Kidney (tissue), 14 donors: Measurements from ENCODE around the gene RFPL1. TPM values are rescaled to one million over a fixed set of nuclear protein-coding genes. Genes with fewer than 3 reads are reported as not detected.
"Not testable (repeated sequence)": the region's sequence is repeated elsewhere in the genome, so short reads cannot be mapped to it uniquely, and the experiment has no call there.

Source experiments
- DNase-seq, 5 donors: peaks; one replicate each; pipeline ENCODE4 v3.0.0-alpha.2; 2013 to 2020
- FAIRE-seq: peaks from 2 replicates; lab custom pipeline; 2012; peaks lifted over from hg19 to GRCh38; lab: Jason Lieb, UNC
- H3K27ac ChIP-seq, 2 donors: one replicate each; pipeline ENCODE4 v1.7.0; 2013; ENCODE audit warnings: low read depth in 2 of 2, low read length in 2 of 2, inconsistent platforms in 1 of 2
- H3K27me3 ChIP-seq: one replicate; pipeline ENCODE4 v1.7.1; 2013; ENCODE audit warnings: low read length, inconsistent platforms; ENCODE audit not compliant: control insufficient read depth, insufficient read depth
- H3K36me3 ChIP-seq, 3 donors: one replicate each; pipeline versions ENCODE4 v1.7.0 to v1.7.1; 2013; ENCODE audit warnings: low read length in 3 of 3, control low read depth in 1 of 3, inconsistent platforms in 1 of 3; ENCODE audit not compliant: insufficient read depth in 3 of 3, control insufficient read depth in 2 of 3
- H3K4me1 ChIP-seq, 3 donors: one replicate each; pipeline versions ENCODE4 v1.7.0 to v1.7.1; 2013; ENCODE audit warnings: low read length in 3 of 3, inconsistent platforms in 1 of 3, low read depth in 1 of 3; ENCODE audit not compliant: control insufficient read depth in 2 of 3, insufficient read depth in 2 of 3
- H3K4me3 ChIP-seq, 3 donors: one replicate each; pipeline versions ENCODE4 v1.7.0 to v1.8.1; 2013; ENCODE audit warnings: low read length in 3 of 3, control low read depth in 1 of 3, inconsistent platforms in 1 of 3
- H3K9ac ChIP-seq, 3 donors: one replicate each; pipeline versions ENCODE4 v1.7.0 to v1.7.1; 2013; ENCODE audit warnings: low read length in 3 of 3, control low read depth in 1 of 3, inconsistent platforms in 1 of 3
- H3K9me3 ChIP-seq, 3 donors: one replicate each; pipeline versions ENCODE4 v1.7.0 to v1.7.1; 2013; ENCODE audit warnings: low read length in 3 of 3, control low read depth in 1 of 3, inconsistent platforms in 1 of 3; ENCODE audit not compliant: control insufficient read depth in 2 of 3, insufficient read depth in 1 of 3
- CTCF ChIP-seq: IDR thresholded peaks from 3 replicates; pipeline ENCODE4 v1.5.1; 2012; ENCODE audit warnings: mild to moderate bottlenecking, moderate library complexity, borderline replicate concordance; ENCODE audit not compliant: insufficient read depth; ENCODE audit errors: extremely low read depth
- intact Hi-C: fragments of 100-400 bp; cut with DNase I; formaldehyde crosslinking; loops from one replicate; pipeline ENCODE4 v1.11.1; 2022
- polyA plus RNA-seq: library from polyadenylated mRNA; stranded (reverse); fragments of 350-450 nt; fragmentation: Illumina TruSeq; extraction: RNeasy Lipid Tissue Mini Kit (QIAGEN cat#74804); gene quantifications from one replicate; pipeline ENCODE4 v1.2.3, GENCODE V29; 2014; ENCODE audit warnings: low read depth, low replicate concordance; ENCODE audit not compliant: insufficient read depth
- total RNA-seq: library from RNA; stranded (reverse); fragmentation: NEBNext Ultra II Directional; extraction: Animal tissue kit (Norgen Biotek cat#: 25700); gene quantifications from one replicate; pipeline ENCODE4 v1.2.1, GENCODE V29; 2021
- donor health status: control.
- donor health status: control.
- donor health status: control.
- donor health status: control.
- donor health status: control.
- donor health status: DM: yes; HTN: yes; CAD: no.
- donor health status: Normal renal cell carcinoma (clear cell type).

The RFPL1 gene
- total and polyA plus RNA-seq, 2 donors from 2014 or later = not detected

GRCh38 chr22:29484642-29485041 is 46.3 kb downstream of the RFPL1 start:
- no peaks in the 10 kb centered on the region for H3K36me3 ChIP-seq
- no peak overlapping the region for H3K27ac ChIP-seq
- DNase-seq (no peak), FAIRE-seq (no peak)
- TF ChIP-seq CTCF = no peak
- no peak overlapping the region for H3K9ac ChIP-seq
- intact Hi-C loops = no loop called here
- no peaks in the 10 kb centered on the region for H3K9me3 ChIP-seq
- peaks cover 0 to 12% (median 0%) of the 10 kb centered on the region in 3 donors for H3K4me1 ChIP-seq
- H3K4me3 ChIP-seq = no peak overlapping the region
- H3K27me3 ChIP-seq = peaks cover 1% of the 10 kb centered on the region

- TF ChIP-seq CTCF = no peak
- H3K9me3 ChIP-seq = no peaks in the 10 kb centered on the region
- FAIRE-seq (no peak), DNase-seq (no peak)
- no peak overlapping the region for H3K9ac ChIP-seq
- H3K27me3 ChIP-seq = no peaks in the 10 kb centered on the region
- H3K36me3 ChIP-seq = no peaks in the 10 kb centered on the region
- no peak overlapping the region for H3K27ac ChIP-seq
- H3K4me1 ChIP-seq = peaks cover 0 to 7% (median 0%) of the 10 kb centered on the region in 3 donors
- intact Hi-C loops = no loop called here
- H3K4me3 ChIP-seq = no peak overlapping the region
Measured at GRCh38 chr22:29485448-29485847, 47.1 kb downstream of the RFPL1 start.

DNA sequence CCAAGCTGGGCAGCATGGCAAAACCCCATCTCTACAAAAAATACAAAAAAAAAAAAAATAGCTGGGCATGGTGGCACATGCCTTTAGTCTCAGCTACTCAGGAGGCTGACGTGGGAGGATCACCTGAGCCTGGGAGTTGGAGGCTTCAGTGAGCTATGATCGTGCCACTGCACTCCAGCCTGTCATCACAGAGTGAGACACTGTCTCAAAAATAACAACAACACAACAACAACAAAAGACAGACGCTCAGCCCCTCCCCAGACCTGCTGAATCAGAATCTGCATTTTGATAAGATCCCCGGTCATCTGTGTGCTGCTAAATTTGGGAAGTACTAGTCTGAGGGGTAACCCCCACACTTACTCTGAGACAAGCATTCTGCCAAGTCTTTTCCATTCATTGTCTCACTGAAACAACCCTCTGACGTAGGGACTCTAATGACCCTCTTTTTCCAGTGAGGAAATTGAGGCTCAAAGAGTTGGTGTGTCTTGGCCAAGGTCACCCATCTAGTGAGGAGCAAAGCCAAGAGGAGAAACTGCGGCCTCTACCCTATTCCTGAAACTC is 49.1 kb downstream of the RFPL1 start:
- FAIRE-seq = no peak
- Histone ChIP-seq H3K36me3 (no peaks in the 10 kb centered on the region), H3K9ac (no peak overlapping the region), H3K4me3 (no peak overlapping the region), H3K9me3 (no peaks in the 10 kb centered on the region), H3K4me1 (no peaks in the 10 kb centered on the region), H3K27ac (no peak overlapping the region), H3K27me3 (no peaks in the 10 kb centered on the region)
- intact Hi-C loops = no loop called here
- TF ChIP-seq CTCF = no peak
- DNase-seq = no peak

GRCh38 chr22:29489127-29489780 is 50.9 kb downstream of the RFPL1 start:
- H3K27ac ChIP-seq, DNase-seq, H3K4me3 ChIP-seq, H3K27me3 ChIP-seq, intact Hi-C loops, H3K9me3 ChIP-seq, FAIRE-seq, H3K4me1 ChIP-seq, H3K36me3 ChIP-seq, H3K9ac ChIP-seq: not testable (repeated sequence)
